Right lung (tissue), 5 donors: ENCODE results near the gene C19orf25. TPM values are rescaled to one million over a fixed set of nuclear protein-coding genes. Genes with fewer than 3 reads are reported as not detected.
"Not testable (repeated sequence)": the region's sequence is repeated elsewhere in the genome, so short reads cannot be mapped to it uniquely, and the experiment has no call there.

Source experiments
- DNase-seq, 2 donors: peaks; one replicate each; pipeline ENCODE4 v3.0.0-alpha.2; 2013
- polyA plus RNA-seq, 5 donors: library from polyadenylated mRNA; unstranded; fragments of 120-200 nt; gene quantifications; one replicate each; pipeline versions ENCODE4 v1.2.1 to v1.2.3, GENCODE V29; 2013; ENCODE audit warnings: inconsistent platforms in 1 of 5, low replicate concordance in 1 of 5; ENCODE audit not compliant: insufficient read length in 5 of 5, insufficient read depth in 1 of 5

C19orf25 gene
- polyA plus RNA-seq, 5 donors = 17.4 to 34.7 (median 20.9) TPM

GRCh38 chr19:1450735-1451731, 28.0 kb downstream of the C19orf25 start:
- no peak for DNase-seq

GRCh38 chr19:1449467-1450442, 29.3 kb downstream of the C19orf25 start, which contains the start of gene APC2:
APC2 (plus strand) TSS chr19:1450121; CDS start chr19:1453002, 2,881 bp downstream.
- DNase-seq = no peak

DNA sequence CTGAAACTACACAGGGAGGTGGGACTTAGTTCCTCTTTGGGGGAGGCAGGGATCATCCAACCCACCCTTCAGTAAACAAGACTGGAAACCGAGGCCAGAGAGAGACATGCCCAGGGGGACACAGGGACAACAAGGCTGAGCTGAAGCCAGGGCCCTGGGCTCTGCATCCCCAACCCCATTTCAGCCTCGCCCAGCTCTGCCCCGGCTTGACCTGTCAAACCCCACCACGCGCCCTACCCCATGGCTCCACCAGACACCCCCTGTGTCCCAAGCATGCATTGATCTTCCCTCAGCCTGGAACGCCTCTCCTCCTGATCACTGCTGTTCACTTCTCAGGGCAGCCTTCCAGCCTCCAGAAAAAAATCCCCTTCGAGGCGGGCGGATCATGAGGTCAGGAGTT, 31.1 kb downstream of the C19orf25 start:
- DNase-seq = no peak

GRCh38 chr19:1447504-1447903, 31.5 kb downstream of the C19orf25 start:
- no peak for DNase-seq

DNA sequence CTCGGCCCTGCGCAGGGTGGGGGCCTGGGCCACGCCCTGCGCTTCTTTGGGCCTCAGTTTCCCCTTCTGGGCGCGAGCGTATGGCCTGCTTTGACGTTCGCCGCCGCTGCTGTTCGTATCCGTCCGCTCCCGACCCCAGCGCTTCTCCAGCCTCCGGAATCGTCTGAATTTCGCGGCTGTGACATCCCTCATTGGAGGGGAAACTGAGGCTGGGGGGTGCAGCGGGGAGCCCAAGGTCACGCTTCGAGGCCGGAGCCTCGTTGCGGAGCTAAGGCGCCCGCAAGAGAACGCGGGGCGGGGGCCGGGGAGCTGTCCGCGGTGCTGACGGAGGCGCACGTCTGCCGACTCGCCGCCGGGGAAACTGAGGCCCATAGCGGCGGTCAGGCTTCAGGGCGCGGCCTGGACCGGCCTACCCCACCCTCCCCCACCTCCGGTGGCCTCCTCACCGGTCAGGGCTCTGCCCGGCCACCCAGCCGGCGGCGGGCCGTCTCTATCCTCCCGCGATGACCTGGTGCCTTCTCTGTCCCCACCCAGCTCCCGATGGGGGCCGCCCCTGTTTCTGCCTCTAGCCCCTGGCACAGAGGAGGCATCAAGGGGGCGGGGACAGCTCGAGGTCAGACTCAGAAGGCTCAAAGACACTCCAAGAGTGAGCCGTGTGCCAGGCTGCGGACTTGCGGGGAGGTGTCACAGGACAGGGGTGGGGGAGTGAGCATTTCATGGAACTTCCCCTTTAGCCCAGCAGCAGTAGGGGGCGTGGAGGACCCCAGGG, 32.1 kb downstream of the C19orf25 start:
- no peak for DNase-seq

DNA sequence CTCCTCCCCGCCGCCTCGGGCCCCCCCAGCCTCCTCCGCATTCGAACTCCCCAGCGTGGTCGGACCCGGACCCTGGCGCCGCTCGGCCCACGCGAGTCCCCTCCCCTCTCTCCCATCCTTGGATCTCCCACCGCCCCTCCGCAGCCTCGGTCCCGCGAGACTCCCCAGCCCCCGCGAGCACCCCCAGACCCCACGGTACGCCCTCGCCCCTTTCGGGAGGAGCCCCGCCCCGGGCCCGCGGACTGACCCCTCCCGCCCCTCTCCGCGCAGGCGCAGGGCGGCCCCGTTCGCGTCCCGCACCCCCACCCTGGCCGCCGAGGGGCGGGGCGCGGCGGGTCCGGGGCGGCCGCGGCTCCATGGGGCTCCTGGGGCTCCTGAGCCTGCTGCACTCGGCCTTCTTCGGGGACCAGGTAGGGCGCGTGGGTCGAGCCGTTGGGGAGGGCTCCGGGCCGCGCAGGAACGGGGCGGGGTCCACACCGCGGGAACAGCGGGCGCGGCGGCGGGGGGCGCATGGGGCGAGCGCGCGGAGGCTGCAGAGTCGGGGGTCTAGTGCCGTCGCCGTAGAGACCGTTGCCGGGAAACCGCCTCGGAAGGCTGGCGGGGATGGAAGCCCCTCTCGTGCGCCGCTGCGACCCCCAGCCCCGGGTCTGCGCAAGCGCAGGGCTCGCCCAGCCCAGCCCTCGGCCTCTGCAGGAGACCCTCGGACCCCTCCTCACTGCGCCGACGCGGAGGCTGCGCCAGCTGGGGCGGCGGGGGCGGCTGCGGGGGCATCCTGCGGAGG, 32.9 kb downstream of the C19orf25 start:
- DNase-seq = no peak

GRCh38 chr19:1445185-1445931, 33.7 kb downstream of the C19orf25 start:
- peak; percentile 44 to 52 for DNase-seq

DNA sequence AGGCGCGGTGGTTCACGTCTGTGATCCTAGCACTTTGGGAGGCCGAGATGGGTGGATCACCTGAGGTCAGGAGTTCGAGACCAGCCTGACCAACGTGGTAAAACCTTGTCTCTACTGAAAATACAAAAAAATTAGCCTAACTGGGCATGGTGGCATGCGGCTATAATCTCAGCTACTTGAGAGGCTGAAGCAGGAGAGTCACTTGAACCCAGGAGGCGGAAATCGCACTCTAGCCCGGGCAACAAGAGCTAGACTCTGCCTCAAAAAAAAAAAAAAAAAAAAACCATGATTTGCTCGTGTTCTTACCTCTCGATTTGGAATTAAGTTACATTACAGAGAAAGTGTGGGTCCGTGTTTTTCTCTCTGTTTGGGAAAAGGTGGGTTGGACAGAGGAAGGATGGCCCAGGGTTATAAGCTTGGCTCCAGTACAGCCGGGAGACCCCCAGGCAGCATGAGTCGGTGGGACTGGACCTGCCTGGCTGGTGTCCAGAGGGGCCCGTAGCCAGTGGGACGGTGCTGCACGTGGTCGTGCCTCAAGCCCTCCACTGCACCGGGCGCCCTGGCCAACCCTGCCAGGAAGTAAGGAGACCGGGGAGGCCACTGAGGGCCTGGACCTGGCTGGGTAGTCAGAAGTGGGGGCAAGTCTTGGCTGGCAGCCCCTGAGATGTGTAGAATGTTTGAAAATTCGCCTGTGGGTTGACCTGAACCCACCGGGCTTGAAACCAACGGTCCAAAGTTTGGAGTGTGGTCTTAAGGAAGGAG, 37.2 kb downstream of the C19orf25 start:
- DNase-seq = no peak

- no peak for DNase-seq
Observed at GRCh38 chr19:1441022-1441426, 38.0 kb downstream of the C19orf25 start.

- no peak for DNase-seq
Observed at GRCh38 chr19:1440418-1440801, 38.6 kb downstream of the C19orf25 start.

DNA sequence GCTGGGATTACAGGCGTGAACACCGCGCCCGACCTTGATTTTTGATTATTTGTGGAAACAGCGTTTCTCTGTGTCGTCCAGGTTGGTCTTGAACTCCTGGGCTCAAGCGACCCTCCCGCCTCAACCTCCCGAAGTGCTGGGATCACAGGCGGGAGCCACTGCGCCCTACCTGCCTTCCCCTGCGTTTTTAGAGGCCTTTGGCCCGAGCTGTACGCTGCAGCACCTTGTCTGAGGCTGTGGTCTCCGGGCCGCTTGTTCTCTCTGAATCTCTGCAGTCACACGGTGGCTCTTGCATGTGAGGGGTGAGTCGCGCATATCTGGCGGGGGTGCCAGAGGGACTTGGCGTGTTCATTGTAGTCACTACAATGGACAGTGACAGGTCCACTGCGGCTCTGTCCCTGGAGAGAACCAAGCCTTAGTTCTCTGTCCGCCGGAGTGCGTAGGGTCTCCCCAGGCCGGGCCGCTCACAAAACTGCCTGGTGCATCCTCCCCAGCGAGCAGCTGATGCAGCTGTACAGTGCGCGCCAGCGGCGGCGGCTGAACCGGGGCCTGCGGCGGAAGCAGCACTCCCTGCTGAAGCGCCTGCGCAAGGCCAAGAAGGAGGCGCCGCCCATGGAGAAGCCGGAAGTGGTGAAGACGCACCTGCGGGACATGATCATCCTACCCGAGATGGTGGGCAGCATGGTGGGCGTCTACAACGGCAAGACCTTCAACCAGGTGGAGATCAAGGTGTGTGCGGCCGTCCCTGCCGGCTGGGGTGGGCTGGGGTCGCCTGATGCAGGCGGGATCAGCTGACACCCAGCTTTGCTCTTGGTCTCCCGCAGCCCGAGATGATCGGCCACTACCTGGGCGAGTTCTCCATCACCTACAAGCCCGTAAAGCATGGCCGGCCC, 39.2 kb downstream of the C19orf25 start:
- not testable (repeated sequence) for DNase-seq

DNA sequence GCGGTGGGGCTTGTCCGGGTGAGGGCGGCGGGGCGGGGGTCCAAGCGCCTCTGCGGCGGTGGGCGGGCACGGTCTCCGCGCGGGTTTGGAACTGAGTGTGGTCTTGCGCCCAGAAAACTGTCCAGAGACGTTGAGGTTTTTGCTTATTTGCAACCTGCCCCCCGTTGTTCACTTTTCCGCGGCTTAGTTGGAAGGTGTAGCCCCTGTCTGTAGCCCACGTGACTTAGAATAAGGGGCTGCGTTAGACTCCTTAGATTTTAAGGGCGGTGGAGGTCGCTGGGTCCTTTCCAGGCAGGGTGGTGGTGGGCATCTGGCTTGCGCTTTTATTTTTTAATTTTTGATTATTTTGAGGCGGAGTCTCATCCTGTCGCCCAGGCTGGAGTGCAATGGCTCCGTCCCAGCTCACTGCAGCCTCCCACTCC, 40.1 kb downstream of the C19orf25 start:
- no peak for DNase-seq

- DNase-seq = peak; percentile 97 to 98
Observed at GRCh38 chr19:1438035-1438932, 40.7 kb downstream of the C19orf25 start, which contains the start of gene RPS15. RPS15 (plus strand) TSS chr19:1438396; CDS start chr19:1438426, 30 bp downstream.

DNA sequence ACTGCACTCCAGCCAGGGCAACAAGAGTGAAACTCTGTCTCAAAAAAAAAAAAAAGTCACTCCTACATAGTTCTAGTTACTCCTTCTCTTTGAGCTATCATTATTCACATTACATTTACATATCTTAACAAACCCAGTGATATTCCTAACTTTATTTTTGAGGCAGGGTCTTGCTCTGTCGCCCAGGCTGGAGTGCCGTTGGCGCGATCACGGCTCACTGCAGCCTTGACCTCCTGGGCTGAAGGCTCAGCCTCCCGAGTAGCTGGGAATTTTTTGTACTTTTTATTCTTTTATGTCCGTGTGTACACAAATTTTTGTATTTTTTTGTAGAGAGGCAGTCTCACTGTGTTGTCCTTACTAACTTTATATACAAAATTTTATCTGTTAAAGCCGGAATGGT, 41.4 kb downstream of the C19orf25 start:
- no peak for DNase-seq

DNA sequence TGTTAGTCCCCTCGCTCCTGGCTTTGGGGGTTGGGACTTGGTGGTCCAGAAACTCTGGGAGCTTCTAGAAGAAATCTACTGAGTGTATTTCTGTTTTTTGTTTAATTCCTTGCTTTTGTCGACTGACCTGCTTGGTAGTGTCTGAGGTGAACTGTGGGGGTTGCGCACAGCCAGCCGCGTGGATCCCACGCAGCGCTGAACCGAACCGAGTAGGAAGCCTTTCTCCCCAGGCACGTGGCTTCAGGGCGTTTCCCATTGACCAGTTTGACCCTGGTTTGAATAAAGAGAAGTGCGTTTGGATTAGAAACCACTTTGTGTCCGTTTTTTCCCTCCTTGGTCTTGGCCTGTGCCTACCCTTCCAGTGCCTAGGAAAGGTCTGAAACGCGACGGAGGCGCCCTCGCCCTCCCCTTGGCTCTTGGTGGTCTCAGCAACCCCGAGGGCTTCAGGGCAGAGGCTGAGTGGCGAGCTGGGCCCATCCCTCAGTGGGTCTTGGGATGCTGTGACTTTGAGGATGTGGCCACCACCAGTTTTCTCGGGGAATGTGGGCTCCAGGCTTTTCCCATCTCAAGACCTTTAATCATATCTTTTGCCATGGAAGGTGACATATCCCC, 43.5 kb downstream of the C19orf25 start:
- DNase-seq = no peak

GRCh38 chr19:1434577-1435060, 44.4 kb downstream of the C19orf25 start:
- DNase-seq = no peak
